MM.1S (cell line): Measurements from ENCODE around the gene MAP3K5.
A peak's percentile ranks its signal among the peaks of the same experiment; 100 is the strongest.

Source experiments
- EZH2 ChIP-seq: fragments of 300-600 bp; sonication (generic); optimal IDR thresholded peaks from 2 replicates; pipeline ENCODE3; 2017; ENCODE audit warnings: low read depth, mild to moderate bottlenecking, antibody characterized with exemption, low read length, mixed read lengths
- EZH2phosphoT487 ChIP-seq: fragments of 300-600 bp; sonication (generic); IDR thresholded peaks from 2 replicates; pipeline ENCODE4 v1.6.1; 2018; ENCODE audit warnings: antibody characterized with exemption, low read length
- TF ChIP-seq, protein P1 (sequence below): fragments of 300-600 bp; sonication (generic); IDR thresholded peaks from 2 replicates; pipeline ENCODE4 v1.5.1; 2016; ENCODE audit warnings: antibody characterized with exemption, low read length, mixed read lengths

DNA sequence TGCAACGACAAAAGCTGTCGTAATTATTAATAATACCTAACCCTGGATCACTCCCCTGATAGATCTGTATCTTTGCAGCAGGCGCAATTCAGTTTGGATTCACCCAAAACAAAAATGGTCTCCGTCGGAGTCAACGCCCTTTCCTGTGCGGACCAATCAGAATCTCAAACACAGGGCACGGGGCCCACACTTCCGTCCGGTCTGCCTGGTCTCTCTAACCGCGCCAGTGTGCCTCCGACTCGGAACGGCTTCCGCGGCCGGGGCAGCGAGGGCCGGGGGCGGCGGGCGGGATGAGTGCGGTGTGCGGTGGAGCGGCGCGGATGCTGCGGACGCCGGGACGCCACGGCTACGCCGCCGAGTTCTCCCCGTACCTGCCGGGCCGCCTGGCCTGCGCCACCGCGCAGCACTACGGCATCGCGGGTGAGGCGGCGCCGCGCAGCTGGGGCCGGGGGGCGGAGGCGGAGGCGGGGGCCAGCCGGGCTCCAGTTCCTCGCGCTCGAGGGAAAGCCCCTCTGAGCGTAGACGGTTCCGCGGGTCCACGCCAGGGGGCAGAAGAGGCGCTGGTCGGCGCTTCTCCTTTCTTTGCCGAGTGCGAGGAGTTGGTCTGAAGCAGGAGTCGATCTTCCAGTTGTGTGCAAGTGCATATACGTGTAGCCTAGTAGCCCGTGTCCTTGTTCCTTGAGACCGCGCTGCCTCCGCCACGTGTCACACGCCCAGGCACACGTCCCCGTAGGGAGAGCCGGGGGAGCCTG lies 30.3 kb upstream of the MAP3K5 start, which contains the start of gene PEX7:
- TF ChIP-seq, protein P1, sequence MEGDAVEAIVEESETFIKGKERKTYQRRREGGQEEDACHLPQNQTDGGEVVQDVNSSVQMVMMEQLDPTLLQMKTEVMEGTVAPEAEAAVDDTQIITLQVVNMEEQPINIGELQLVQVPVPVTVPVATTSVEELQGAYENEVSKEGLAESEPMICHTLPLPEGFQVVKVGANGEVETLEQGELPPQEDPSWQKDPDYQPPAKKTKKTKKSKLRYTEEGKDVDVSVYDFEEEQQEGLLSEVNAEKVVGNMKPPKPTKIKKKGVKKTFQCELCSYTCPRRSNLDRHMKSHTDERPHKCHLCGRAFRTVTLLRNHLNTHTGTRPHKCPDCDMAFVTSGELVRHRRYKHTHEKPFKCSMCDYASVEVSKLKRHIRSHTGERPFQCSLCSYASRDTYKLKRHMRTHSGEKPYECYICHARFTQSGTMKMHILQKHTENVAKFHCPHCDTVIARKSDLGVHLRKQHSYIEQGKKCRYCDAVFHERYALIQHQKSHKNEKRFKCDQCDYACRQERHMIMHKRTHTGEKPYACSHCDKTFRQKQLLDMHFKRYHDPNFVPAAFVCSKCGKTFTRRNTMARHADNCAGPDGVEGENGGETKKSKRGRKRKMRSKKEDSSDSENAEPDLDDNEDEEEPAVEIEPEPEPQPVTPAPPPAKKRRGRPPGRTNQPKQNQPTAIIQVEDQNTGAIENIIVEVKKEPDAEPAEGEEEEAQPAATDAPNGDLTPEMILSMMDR = peak; percentile 61
- TF ChIP-seq EZH2 = no peak
- no peak for TF ChIP-seq EZH2phosphoT487
